Heart right ventricle (tissue), 16 donors: ENCODE results near the gene GALK2. TPM values are rescaled to one million over a fixed set of nuclear protein-coding genes. Genes with fewer than 3 reads are reported as not detected.
A peak's percentile ranks its signal among the peaks of the same experiment; 100 is the strongest.

Experiments
- ATAC-seq, 8 donors: fragments of 200-7000 bp; cut with Tn5 transposase; one replicate each; pipeline ENCODE4 v1.9.1; 2020; ENCODE audit warnings: mild to moderate bottlenecking in 8 of 8, moderate library complexity in 8 of 8, moderate number of reproducible peaks in 1 of 8
- DNase-seq, 2 donors: peaks; one replicate each; pipeline ENCODE4 v3.0.0-alpha.2; 2020
- H3K27ac ChIP-seq, 10 donors: fragments of 200-600 bp; sonication (generic) in 2 of 10; one replicate each; pipeline versions ENCODE4 v1.5.0 to v1.8.0; 2020 to 2022; ENCODE audit warnings: mild to moderate bottlenecking in 3 of 10
- H3K27me3 ChIP-seq, 7 donors: fragments of 200-600 bp; one replicate each; pipeline ENCODE4 v1.8.0; 2021 to 2022; ENCODE audit warnings: mild to moderate bottlenecking in 2 of 7
- H3K36me3 ChIP-seq, 9 donors: fragments of 200-600 bp; sonication (generic) in 1 of 9; one replicate each; pipeline versions ENCODE4 v1.5.0 to v1.8.0; 2020 to 2022; ENCODE audit warnings: mild to moderate bottlenecking in 2 of 9
- H3K4me1 ChIP-seq, 9 donors: fragments of 200-600 bp; sonication (generic) in 1 of 9; one replicate each; pipeline versions ENCODE4 v1.5.0 to v1.8.0; 2020 to 2022; ENCODE audit warnings: mild to moderate bottlenecking in 4 of 9
- H3K4me3 ChIP-seq, 10 donors: fragments of 200-600 bp; sonication (generic) in 2 of 10; one replicate each; pipeline versions ENCODE4 v1.5.0 to v1.8.0; 2020 to 2022; ENCODE audit warnings: mild to moderate bottlenecking in 7 of 10, moderate library complexity in 2 of 10
- H3K9me3 ChIP-seq, 11 donors: fragments of 200-600 bp in 10 of 11; sonication (generic) in 2 of 11; one replicate each; pipeline versions ENCODE4 v1.5.0 to v1.8.0; 2013 to 2022; ENCODE audit warnings: mild to moderate bottlenecking in 2 of 11, control low read depth in 1 of 11, moderate library complexity in 1 of 11
- CTCF ChIP-seq, 9 donors: fragments of 200-600 bp; sonication (generic) in 2 of 9; IDR thresholded peaks; one replicate each; pipeline versions ENCODE4 v1.5.0 to v1.8.0; 2021 to 2022; ENCODE audit warnings: antibody characterized with exemption in 9 of 9, mild to moderate bottlenecking in 5 of 9, moderate library complexity in 1 of 9
- WGBS, 2 donors: extraction: QIAGEN DNeasy Blood & Tissue Kit; methylation state at CpG; one replicate each; pipeline ENCODE4 v1.1.7; 2013; ENCODE audit warnings: inconsistent platforms in 1 of 2; 5-methylcytosine and 5-hydroxymethylcytosine counted together
- intact Hi-C, 10 donors: fragments of 100-400 bp; cut with DNase I; formaldehyde crosslinking; loops; one replicate each; pipeline versions ENCODE4 v1.11.1 to v1.14.2; 2022
- polyA plus RNA-seq, 2 donors: library from polyadenylated mRNA; stranded (reverse); fragments of 200-250 nt; gene quantifications; one replicate each; pipeline ENCODE4 v1.2.3, GENCODE V29; 2013
- total RNA-seq, 10 donors: library from RNA; stranded (reverse); fragmentation: NEBNext Ultra II Directional in 3 of 10; extraction: Animal tissue kit (Norgen Biotek cat#: 25700) in 3 of 10; gene quantifications; one replicate each; pipeline versions ENCODE4 v1.2.1 to v1.2.4, GENCODE V29; 2021 to 2023
- donor health status: Arrhythmogenic right ventricular cardiomyopathy.
- donor health status: ischemic (EF 13 %, LVEDD 7.1; RV severe dilation, severe dysfunction).
- donor health status: healthy with polysubstance abuse.
- donor health status: DM: no; HTN: yes; CAD: no.
- donor health status: DM: no; HTN: no; CAD: no.
- donor health status: ischemic (EF 25% LVEDD 6.9; RV normal size, moderate dysfunction).
- donor health status: ischemic (EF 25% LVEDD 5.7; RV mildly dilated, moderate dysfunction).
- donor health status: healthy.
- donor health status: DM: yes; HTN: yes; CAD: no.
- donor health status: Ischemic cardiomyopathy.
- donor health status: ischemic (EF 35%, LVEDD 5.7; RV mildly dilated, moderate dysfunction).
- donor health status: nonischemic (EF 11% LVEDD 7.7; RV severe dilation, severe dysfunction).
- donor health status: DM: yes; HTN: yes; CAD: no.
- donor health status: PGD.
- donor health status: ischemic (EF 29% LVEDD 5.4; RV normal size, mild dysfunction).
- donor health status: nonischemic (EF 23%, LVEDD 6.1; RV moderate dilation, normal function).

The GALK2 gene
- total and polyA plus RNA-seq, 12 donors = 6.2 to 43.9 (median 35.5) TPM

- no peak for DNase-seq
- H3K27me3 ChIP-seq = no peaks in the 10 kb centered on the region
- no peak overlapping the region for H3K27ac ChIP-seq
- peaks cover 0 to 26% (median 14%) of the 10 kb centered on the region in 9 donors for H3K4me1 ChIP-seq
- H3K9me3 ChIP-seq = no peaks in the 10 kb centered on the region
- peak in 7 of 8 donors; percentile 45 to 84 (median 66) for ATAC-seq
- intact Hi-C loops = no loop called here
- H3K4me3 ChIP-seq = no peak overlapping the region
- H3K36me3 ChIP-seq = peaks cover 0 to 18% (median 0%) of the 10 kb centered on the region in 9 donors
- whole genome bisulfite sequencing, 2 donors = 37 to 49% methylated on average over 1 of the region's 1 CpG
- TF ChIP-seq CTCF (IDR thresholded peaks at IDR 0.05) = no peak
Measured at GRCh38 chr15:49314716-49315115, 144.7 kb downstream of the GALK2 start.

- Histone ChIP-seq H3K27me3 (no peaks in the 10 kb centered on the region), H3K4me1 (peaks cover 0 to 33% (median 15%) of the 10 kb centered on the region in 9 donors), H3K4me3 (no peak overlapping the region), H3K36me3 (peaks cover 0 to 25% (median 0%) of the 10 kb centered on the region in 9 donors), H3K9me3 (no peaks in the 10 kb centered on the region), H3K27ac (no peak overlapping the region)
- intact Hi-C loops = no loop called here
- ATAC-seq (peak in 3 of 8 donors; percentile 39 to 56 (median 46)), DNase-seq (no peak)
- WGBS, 2 donors = 43 to 52% methylated on average over 2 of the region's 2 CpGs
- no peak for TF ChIP-seq CTCF (IDR thresholded peaks at IDR 0.05)
Measured at GRCh38 chr15:49315391-49315823, 145.4 kb downstream of the GALK2 start.

GRCh38 chr15:49320351-49320750, 150.3 kb downstream of the GALK2 start:
- no peaks in the 10 kb centered on the region for H3K27me3 ChIP-seq
- H3K27ac ChIP-seq = peak overlapping the region in 2 of 10 donors; percentile 23 to 26
- H3K4me3 ChIP-seq = no peak overlapping the region
- no peak for DNase-seq
- intact Hi-C loops = no loop called here
- WGBS, 2 donors = 47 to 58% methylated on average over 1 of the region's 1 CpG
- H3K9me3 ChIP-seq = no peaks in the 10 kb centered on the region
- peaks cover 0 to 40% (median 0%) of the 10 kb centered on the region in 9 donors for H3K36me3 ChIP-seq
- no peak for TF ChIP-seq CTCF (IDR thresholded peaks at IDR 0.05)
- peaks cover 0 to 18% (median 6%) of the 10 kb centered on the region in 9 donors for H3K4me1 ChIP-seq
- ATAC-seq = peak in 1 of 8 donors; percentile 33

- Histone ChIP-seq H3K27ac (no peak overlapping the region), H3K4me3 (no peak overlapping the region), H3K36me3 (peaks cover 0 to 49% (median 0%) of the 10 kb centered on the region in 9 donors), H3K4me1 (peaks cover 0 to 18% (median 0%) of the 10 kb centered on the region in 9 donors), H3K9me3 (no peaks in the 10 kb centered on the region), H3K27me3 (no peaks in the 10 kb centered on the region)
- TF ChIP-seq CTCF (IDR thresholded peaks at IDR 0.05) = no peak
- no peak for DNase-seq
- intact Hi-C loops = no loop called here
- WGBS, 2 donors = 82% methylated on average over 1 of the region's 1 CpG
- ATAC-seq = no peak
Measured at GRCh38 chr15:49323207-49323606, 153.2 kb downstream of the GALK2 start.
